Liver (tissue), 3 donors: Measurements from ENCODE around the gene CDK9.

Experiments
- ATF3 ChIP-seq: IDR thresholded peaks from 2 replicates; pipeline ENCODE4 v1.6.1; 2016; ENCODE audit warnings: antibody characterized with exemption
- CTCF ChIP-seq: fragments of 150-350 bp; IDR thresholded peaks from 2 replicates; pipeline ENCODE4 v1.5.1; 2017; ENCODE audit warnings: improper control_type of control experiment, low read depth, low read length; ENCODE audit not compliant: missing input control
- GABPA ChIP-seq, 2 donors: IDR thresholded peaks in 1 of 2; conservative IDR thresholded peaks in 1 of 2; 2 replicates each; pipeline ENCODE4 v1.6.1; 2016; ENCODE audit warnings: antibody characterized with exemption in 2 of 2, mild to moderate bottlenecking in 1 of 2, moderate library complexity in 1 of 2
- HNF4A ChIP-seq, 2 donors: conservative IDR thresholded peaks; 2 replicates each; pipeline ENCODE4 v1.6.1; 2016; ENCODE audit warnings: antibody characterized with exemption in 2 of 2, mild to moderate bottlenecking in 2 of 2
- JUND ChIP-seq, 2 donors: IDR thresholded peaks; 2 replicates each; pipeline ENCODE4 v1.6.1; 2016; ENCODE audit warnings: antibody characterized with exemption in 2 of 2
- MAX ChIP-seq: IDR thresholded peaks from 2 replicates; pipeline ENCODE4 v1.6.1; 2016; ENCODE audit warnings: antibody characterized with exemption
- RAD21 ChIP-seq, 2 donors: IDR thresholded peaks; 2 replicates each; pipeline ENCODE4 v1.6.1; 2016; ENCODE audit warnings: antibody characterized with exemption in 2 of 2, mild to moderate bottlenecking in 2 of 2
- RXRA ChIP-seq, 2 donors: IDR thresholded peaks; 2 replicates each; pipeline ENCODE4 v1.6.1; 2017 to 2018; ENCODE audit warnings: antibody characterized with exemption in 2 of 2, mild to moderate bottlenecking in 1 of 2
- SP1 ChIP-seq: IDR thresholded peaks from 2 replicates; pipeline ENCODE4 v1.6.1; 2018; ENCODE audit warnings: antibody characterized with exemption, mild to moderate bottlenecking
- TAF1 ChIP-seq: conservative IDR thresholded peaks from 2 replicates; pipeline ENCODE4 v1.6.1; 2016; ENCODE audit warnings: antibody characterized with exemption, mild to moderate bottlenecking
- YY1 ChIP-seq: IDR thresholded peaks from 2 replicates; pipeline ENCODE4 v1.6.1; 2016; ENCODE audit warnings: antibody characterized with exemption, mild to moderate bottlenecking
- ZBTB33 ChIP-seq: IDR thresholded peaks from 2 replicates; pipeline ENCODE4 v1.6.1; 2016; ENCODE audit warnings: antibody characterized with exemption
- donor health status: healthy.
- donor health status: healthy.

GRCh38 chr9:127789179-127789578, 3.3 kb downstream of the CDK9 start:
- no peak for TF ChIP-seq CTCF
- TF ChIP-seq GABPA (IDR thresholded peaks at IDR 0.05 in 1 of 2, conservative IDR thresholded peaks at IDR 0.05 in 1 of 2) = no peak
- TF ChIP-seq JUND (IDR thresholded peaks at IDR 0.05) = peak in 1 of 2 donors; percentile 1
- TF ChIP-seq RAD21 (IDR thresholded peaks at IDR 0.05) = peak in 1 of 2 donors; percentile 1
- TF ChIP-seq ZBTB33 = no peak
- peak; percentile 81 to 83 for TF ChIP-seq HNF4A (conservative IDR thresholded peaks at IDR 0.05)
- TF ChIP-seq MAX = peak; percentile 47
- no peak for TF ChIP-seq ATF3
- peak; percentile 89 to 91 for TF ChIP-seq RXRA (IDR thresholded peaks at IDR 0.05)
- peak; percentile 20 for TF ChIP-seq YY1
- peak; percentile 68 for TF ChIP-seq SP1
- TF ChIP-seq TAF1 = no peak
